Neuronal stem cell (in vitro differentiated cells): Measurements from ENCODE around the gene CETN2.

Experiments
- DNase-seq: peaks from one replicate; pipeline ENCODE4 v3.0.0-alpha.2; 2013; ENCODE audit warnings: low spot score
- H2AFZ ChIP-seq: one replicate; pipeline ENCODE4 v1.6.1; 2013; ENCODE audit warnings: mild to moderate bottlenecking, low read length, inconsistent platforms
- H2AK5ac ChIP-seq: 2 replicates; pipeline ENCODE4 v1.6.1; 2013; ENCODE audit warnings: low read depth, mild to moderate bottlenecking, inconsistent platforms, low read length, moderate library complexity, mixed read lengths
- H2BK120ac ChIP-seq: 2 replicates; pipeline ENCODE4 v1.6.1; 2013; ENCODE audit warnings: low read depth, mild to moderate bottlenecking, inconsistent platforms, low read length, moderate library complexity, mixed read lengths
- H2BK12ac ChIP-seq: one replicate; pipeline ENCODE4 v1.6.1; 2013; ENCODE audit warnings: low read length, inconsistent platforms
- H2BK15ac ChIP-seq: 2 replicates; pipeline ENCODE4 v1.6.1; 2013; ENCODE audit warnings: mild to moderate bottlenecking, low read length, inconsistent platforms, mixed read lengths
- H2BK5ac ChIP-seq: one replicate; pipeline ENCODE4 v1.6.1; 2013; ENCODE audit warnings: inconsistent platforms, mild to moderate bottlenecking, low read length, moderate library complexity
- H3K14ac ChIP-seq: one replicate; pipeline ENCODE4 v1.6.1; 2013; ENCODE audit warnings: low read length, inconsistent platforms
- H3K18ac ChIP-seq: 2 replicates; pipeline ENCODE4 v1.6.1; 2013; ENCODE audit warnings: low read length, inconsistent platforms
- H3K23ac ChIP-seq: 2 replicates; pipeline ENCODE4 v1.6.1; 2013; ENCODE audit warnings: low read depth, mild to moderate bottlenecking, mixed read lengths, low read length, inconsistent platforms; ENCODE audit not compliant: poor library complexity
- H3K27ac ChIP-seq: replicated peaks from 3 replicates; pipeline ENCODE4 v1.5.1; 2013; ENCODE audit warnings: low read length, inconsistent platforms
- H3K27me3 ChIP-seq, 3 experiments: 2 replicates each; pipeline ENCODE4 v1.6.1; 2013; ENCODE audit warnings: low read length in 3 of 3, mild to moderate bottlenecking in 2 of 3, inconsistent platforms in 1 of 3, low read depth in 1 of 3, mixed read lengths in 1 of 3, moderate library complexity in 1 of 3; ENCODE audit not compliant: control insufficient read depth in 3 of 3, insufficient read depth in 3 of 3
- H3K36me3 ChIP-seq, 2 donors: replicated peaks in 1 of 2; 2 replicates each; pipeline ENCODE4 v1.6.1; 2013; ENCODE audit warnings: low read length in 2 of 2; ENCODE audit not compliant: control insufficient read depth in 2 of 2, insufficient read depth in 2 of 2
- H3K4ac ChIP-seq: 2 replicates; pipeline ENCODE4 v1.6.1; 2013; ENCODE audit warnings: inconsistent platforms, mild to moderate bottlenecking, low read length, moderate library complexity
- H3K4me1 ChIP-seq, 2 donors: 1 replicate in 1 of 2; 2 replicates in 1 of 2; pipeline ENCODE4 v1.6.1; 2013; ENCODE audit warnings: low read length in 2 of 2, low read depth in 1 of 2; ENCODE audit not compliant: control insufficient read depth in 2 of 2, insufficient read depth in 1 of 2
- H3K4me2 ChIP-seq: one replicate; pipeline ENCODE4 v1.6.1; 2013; ENCODE audit warnings: mild to moderate bottlenecking, low read length, inconsistent platforms; ENCODE audit not compliant: insufficient read depth, poor library complexity, severe bottlenecking
- H3K4me3 ChIP-seq, 2 donors: 2 replicates each; pipeline ENCODE4 v1.5.1; 2013; ENCODE audit warnings: low read length in 2 of 2, mild to moderate bottlenecking in 2 of 2, inconsistent platforms in 1 of 2, moderate library complexity in 1 of 2
- H3K79me1 ChIP-seq: one replicate; pipeline ENCODE4 v1.6.1; 2013; ENCODE audit warnings: low read depth, mild to moderate bottlenecking, inconsistent platforms, low read length, moderate library complexity
- H3K9ac ChIP-seq: one replicate; pipeline ENCODE4 v1.6.1; 2013; ENCODE audit warnings: mild to moderate bottlenecking, low read depth, low read length, inconsistent platforms; ENCODE audit not compliant: poor library complexity
- H3K9me3 ChIP-seq, 2 donors: replicated peaks in 1 of 2; 2 replicates each; pipeline versions ENCODE3 to v1.6.1; 2013; ENCODE audit warnings: low read length in 2 of 2, mild to moderate bottlenecking in 2 of 2, inconsistent platforms in 1 of 2, low read depth in 1 of 2, mixed read lengths in 1 of 2, moderate library complexity in 1 of 2; ENCODE audit not compliant: control insufficient read depth in 2 of 2, insufficient read depth in 1 of 2
- H4K8ac ChIP-seq: one replicate; pipeline ENCODE4 v1.6.1; 2013; ENCODE audit warnings: low read depth, mild to moderate bottlenecking, inconsistent platforms, low read length, moderate library complexity
- H4K91ac ChIP-seq: one replicate; pipeline ENCODE4 v1.6.1; 2013; ENCODE audit warnings: low read length, low read depth, mild to moderate bottlenecking, inconsistent platforms; ENCODE audit not compliant: poor library complexity
- WGBS, 2 donors: extraction: QIAGEN DNeasy Blood & Tissue Kit; methylation state at CpG; one replicate each; pipeline ENCODE4 v1.1.7; 2013; ENCODE audit warnings: missing lambda C conversion rate in 2 of 2, mixed read lengths in 1 of 2; ENCODE audit not compliant: insufficient read length in 2 of 2, insufficient replicate concordance in 1 of 2; ENCODE audit errors: extremely low coverage in 2 of 2; 5-methylcytosine and 5-hydroxymethylcytosine counted together

Gene CETN2

DNA sequence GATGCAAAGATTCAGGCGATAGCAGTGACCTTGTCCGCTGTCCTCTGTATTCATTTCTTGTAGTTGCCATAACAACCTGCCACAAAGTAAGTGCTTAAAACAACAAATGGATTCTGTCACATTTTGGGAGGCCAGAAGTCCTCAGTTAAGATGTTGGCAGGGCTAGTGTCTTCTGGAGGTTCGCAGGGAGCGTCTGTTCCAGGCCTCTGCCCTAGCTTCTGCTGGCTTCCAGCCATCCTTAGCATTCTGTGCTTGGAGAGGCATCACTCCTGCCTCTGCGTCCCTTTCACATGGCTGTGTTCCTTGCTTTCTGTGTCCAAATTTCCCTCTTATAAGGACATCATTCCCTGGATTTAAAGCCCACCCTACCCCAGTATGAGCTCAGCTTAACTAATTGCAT lies 35.8 kb upstream of the CETN2 start:
- H3K4me2 ChIP-seq, result no peak overlapping the region
- H2BK120ac ChIP-seq, result no peak overlapping the region
- no peaks in the 10 kb centered on the region for H3K9me3 ChIP-seq
- H2BK15ac ChIP-seq, result no peak overlapping the region
- H3K23ac ChIP-seq, result no peak overlapping the region
- no peak overlapping the region for H4K8ac ChIP-seq
- no peak overlapping the region for H3K4ac ChIP-seq
- no peak for DNase-seq
- no peaks in the 10 kb centered on the region for H3K79me1 ChIP-seq
- peaks cover 37 to 88% of the 10 kb centered on the region in 2 donors for H3K36me3 ChIP-seq
- H3K9ac ChIP-seq, result no peak overlapping the region
- no peak overlapping the region for H3K14ac ChIP-seq
- H3K18ac ChIP-seq, result no peak overlapping the region
- H2BK5ac ChIP-seq, result no peak overlapping the region
- no peak overlapping the region for H3K4me3 ChIP-seq
- WGBS, 2 donors, result no CpG with 5 or more reads among the region's 5 CpGs
- H2AK5ac ChIP-seq, result no peak overlapping the region
- peaks cover 0 to 4% (median 0%) of the 10 kb centered on the region in 3 experiments for H3K27me3 ChIP-seq
- H2BK12ac ChIP-seq, result no peak overlapping the region
- H4K91ac ChIP-seq, result no peak overlapping the region
- H3K4me1 ChIP-seq, result no peaks in the 10 kb centered on the region
- H3K27ac ChIP-seq, result no peak overlapping the region
- no peak overlapping the region for H2AFZ ChIP-seq

DNA sequence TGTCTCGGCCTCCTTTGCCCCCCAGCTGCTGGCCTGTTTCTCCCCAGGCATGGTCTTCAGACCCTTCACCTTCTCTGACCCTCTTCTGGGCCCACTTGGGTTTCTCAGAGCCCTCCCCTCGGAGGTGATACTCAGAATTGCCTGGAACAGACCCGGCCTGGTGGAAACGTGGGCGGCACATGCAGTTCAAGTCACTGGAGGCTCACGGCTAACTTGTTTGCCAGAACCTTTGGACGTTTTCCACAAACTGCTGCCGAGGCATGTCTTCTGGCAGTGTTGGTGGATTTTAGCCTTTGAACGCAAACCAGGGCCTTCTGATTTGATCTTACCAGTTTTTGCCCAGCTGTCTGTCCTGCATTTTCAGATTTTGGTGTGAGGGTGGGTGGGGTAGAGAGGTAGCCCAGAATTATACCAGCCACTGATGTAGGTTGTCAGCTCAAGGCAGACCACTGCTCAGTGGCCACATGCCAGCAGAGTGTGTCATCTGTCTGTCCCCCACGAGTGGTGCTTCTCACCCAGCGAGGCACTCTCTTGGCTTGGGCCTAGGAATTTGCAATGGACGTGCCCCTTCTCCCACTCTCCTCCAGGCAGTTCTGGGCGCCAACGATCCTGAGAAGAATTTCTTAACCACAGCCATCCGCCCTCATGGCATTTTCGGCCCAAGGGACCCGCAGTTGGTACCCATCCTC lies 34.8 kb upstream of the CETN2 start:
- no peak overlapping the region for H3K18ac ChIP-seq
- H3K4ac ChIP-seq, result no peak overlapping the region
- H3K36me3 ChIP-seq, result peaks cover 37 to 90% of the 10 kb centered on the region in 2 donors
- H3K4me1 ChIP-seq, result no peaks in the 10 kb centered on the region
- no peak overlapping the region for H4K8ac ChIP-seq
- WGBS, 2 donors, result no CpG with 5 or more reads among the region's 17 CpGs
- peaks cover 0 to 4% (median 0%) of the 10 kb centered on the region in 3 experiments for H3K27me3 ChIP-seq
- H3K27ac ChIP-seq, result no peak overlapping the region
- H2AK5ac ChIP-seq, result no peak overlapping the region
- no peak overlapping the region for H2BK5ac ChIP-seq
- no peak overlapping the region for H3K9ac ChIP-seq
- no peaks in the 10 kb centered on the region for H3K9me3 ChIP-seq
- H3K4me3 ChIP-seq, result no peak overlapping the region
- no peak overlapping the region for H2BK15ac ChIP-seq
- no peak overlapping the region for H4K91ac ChIP-seq
- no peak overlapping the region for H2AFZ ChIP-seq
- H3K4me2 ChIP-seq, result no peak overlapping the region
- H2BK120ac ChIP-seq, result no peak overlapping the region
- no peak overlapping the region for H3K14ac ChIP-seq
- DNase-seq, result no peak
- no peaks in the 10 kb centered on the region for H3K79me1 ChIP-seq
- no peak overlapping the region for H2BK12ac ChIP-seq
- no peak overlapping the region for H3K23ac ChIP-seq

DNA sequence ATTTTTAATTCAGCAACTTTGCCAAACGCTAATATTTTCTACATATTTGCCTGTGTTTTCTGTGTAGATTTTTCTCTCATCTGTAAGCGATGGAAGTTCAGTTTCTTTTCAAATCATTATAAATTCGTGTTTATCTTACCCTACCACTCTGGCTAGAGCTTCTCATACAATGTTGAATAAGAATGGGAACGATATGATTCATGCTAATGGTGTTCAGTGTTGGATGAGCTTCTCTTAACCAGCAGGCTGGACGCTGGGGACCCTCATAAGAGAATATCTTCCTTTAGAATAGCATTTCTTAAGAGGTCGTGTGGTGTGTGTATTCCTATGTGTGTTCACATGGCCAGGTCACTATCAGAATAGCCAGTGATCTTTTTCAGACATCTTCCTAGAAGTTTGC lies 31.3 kb upstream of the CETN2 start:
- DNase-seq, result no peak
- no peak overlapping the region for H3K14ac ChIP-seq
- no peak overlapping the region for H3K4ac ChIP-seq
- H2BK120ac ChIP-seq, result no peak overlapping the region
- no peak overlapping the region for H2BK12ac ChIP-seq
- no peak overlapping the region for H2AK5ac ChIP-seq
- H3K9me3 ChIP-seq, result no peaks in the 10 kb centered on the region
- H3K4me1 ChIP-seq, result no peaks in the 10 kb centered on the region
- no peak overlapping the region for H4K8ac ChIP-seq
- H3K23ac ChIP-seq, result no peak overlapping the region
- WGBS, 2 donors, result no CpG with 5 or more reads among the region's 6 CpGs
- no peak overlapping the region for H3K27ac ChIP-seq
- no peak overlapping the region for H3K9ac ChIP-seq
- H3K4me2 ChIP-seq, result no peak overlapping the region
- no peak overlapping the region for H2AFZ ChIP-seq
- H2BK5ac ChIP-seq, result no peak overlapping the region
- H3K18ac ChIP-seq, result no peak overlapping the region
- H2BK15ac ChIP-seq, result no peak overlapping the region
- no peaks in the 10 kb centered on the region for H3K79me1 ChIP-seq
- H3K36me3 ChIP-seq, result peaks cover 18 to 92% of the 10 kb centered on the region in 2 donors
- H3K4me3 ChIP-seq, result no peak overlapping the region
- H4K91ac ChIP-seq, result no peak overlapping the region
- peaks cover 0 to 7% (median 0%) of the 10 kb centered on the region in 3 experiments for H3K27me3 ChIP-seq

DNA sequence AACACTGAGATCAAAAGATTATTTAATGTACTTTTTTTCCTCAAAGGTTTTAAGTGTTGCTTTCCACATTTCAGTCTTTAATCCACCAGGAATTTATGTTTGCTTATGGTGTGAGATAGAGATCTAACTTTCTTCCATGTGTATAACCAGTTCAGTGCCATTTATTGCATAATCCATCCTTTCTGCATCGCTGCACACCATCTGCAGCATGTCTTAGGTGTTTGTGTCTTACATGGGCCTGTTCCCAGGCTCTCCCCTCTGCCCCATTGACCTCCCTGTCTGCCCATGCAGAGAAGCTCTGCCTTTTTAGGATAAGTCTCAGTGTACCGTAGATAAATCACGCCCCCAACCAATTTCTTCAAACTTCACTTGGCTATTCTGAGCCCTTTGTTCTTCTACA lies 30.6 kb upstream of the CETN2 start:
- Histone ChIP-seq H3K4ac (no peak overlapping the region), H3K36me3 (peaks cover 14 to 88% of the 10 kb centered on the region in 2 donors), H4K91ac (no peak overlapping the region), H2BK15ac (no peak overlapping the region), H3K79me1 (no peaks in the 10 kb centered on the region), H2BK12ac (no peak overlapping the region), H3K9ac (no peak overlapping the region), H3K23ac (no peak overlapping the region), H2AFZ (no peak overlapping the region), H2BK120ac (no peak overlapping the region), H3K27ac (no peak overlapping the region), H3K4me1 (no peaks in the 10 kb centered on the region), H3K9me3 (no peaks in the 10 kb centered on the region), H4K8ac (no peak overlapping the region), H3K4me2 (no peak overlapping the region), H3K4me3 (no peak overlapping the region), H2BK5ac (no peak overlapping the region), H3K27me3 (peaks cover 0 to 7% (median 0%) of the 10 kb centered on the region in 3 experiments), H2AK5ac (no peak overlapping the region), H3K14ac (no peak overlapping the region), H3K18ac (no peak overlapping the region)
- WGBS, 2 donors, result no CpG with 5 or more reads among the region's 3 CpGs
- DNase-seq, result no peak
